ENCODE measurements around the gene MRPL27. TPM values are rescaled to one million over a fixed set of nuclear protein-coding genes. Genes with fewer than 3 reads are reported as not detected.

MRPL27 gene
- total RNA-seq, 4 donors from 2014 or later, result 48.9 to 71.0 (median 61.7) TPM

DNA sequence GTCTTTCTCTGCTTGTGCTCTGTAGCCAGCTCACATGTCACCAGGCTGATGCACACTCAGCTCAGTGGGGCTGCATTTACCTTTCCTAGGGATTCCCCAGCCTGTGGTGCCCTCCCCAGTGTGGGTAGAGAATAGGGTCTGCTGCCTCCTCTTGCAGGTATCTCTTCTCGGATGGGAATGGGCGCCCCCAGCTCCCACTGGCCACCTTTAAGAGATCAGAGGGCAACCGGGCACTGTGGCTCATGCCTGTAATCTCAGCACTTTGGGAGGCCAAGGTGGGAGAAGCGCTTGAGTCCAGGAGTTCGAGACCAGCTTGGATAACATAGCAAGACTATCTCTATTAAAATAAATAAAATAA lies 23.8 kb downstream of the MRPL27 start:
- no peak for DNase-seq (ENCODE audit: low spot score)
- TF ChIP-seq, protein P1, sequence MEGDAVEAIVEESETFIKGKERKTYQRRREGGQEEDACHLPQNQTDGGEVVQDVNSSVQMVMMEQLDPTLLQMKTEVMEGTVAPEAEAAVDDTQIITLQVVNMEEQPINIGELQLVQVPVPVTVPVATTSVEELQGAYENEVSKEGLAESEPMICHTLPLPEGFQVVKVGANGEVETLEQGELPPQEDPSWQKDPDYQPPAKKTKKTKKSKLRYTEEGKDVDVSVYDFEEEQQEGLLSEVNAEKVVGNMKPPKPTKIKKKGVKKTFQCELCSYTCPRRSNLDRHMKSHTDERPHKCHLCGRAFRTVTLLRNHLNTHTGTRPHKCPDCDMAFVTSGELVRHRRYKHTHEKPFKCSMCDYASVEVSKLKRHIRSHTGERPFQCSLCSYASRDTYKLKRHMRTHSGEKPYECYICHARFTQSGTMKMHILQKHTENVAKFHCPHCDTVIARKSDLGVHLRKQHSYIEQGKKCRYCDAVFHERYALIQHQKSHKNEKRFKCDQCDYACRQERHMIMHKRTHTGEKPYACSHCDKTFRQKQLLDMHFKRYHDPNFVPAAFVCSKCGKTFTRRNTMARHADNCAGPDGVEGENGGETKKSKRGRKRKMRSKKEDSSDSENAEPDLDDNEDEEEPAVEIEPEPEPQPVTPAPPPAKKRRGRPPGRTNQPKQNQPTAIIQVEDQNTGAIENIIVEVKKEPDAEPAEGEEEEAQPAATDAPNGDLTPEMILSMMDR (IDR thresholded peaks at IDR 0.05), result no peak
- no peak for ATAC-seq (ENCODE audit: low FRiP score)

DNA sequence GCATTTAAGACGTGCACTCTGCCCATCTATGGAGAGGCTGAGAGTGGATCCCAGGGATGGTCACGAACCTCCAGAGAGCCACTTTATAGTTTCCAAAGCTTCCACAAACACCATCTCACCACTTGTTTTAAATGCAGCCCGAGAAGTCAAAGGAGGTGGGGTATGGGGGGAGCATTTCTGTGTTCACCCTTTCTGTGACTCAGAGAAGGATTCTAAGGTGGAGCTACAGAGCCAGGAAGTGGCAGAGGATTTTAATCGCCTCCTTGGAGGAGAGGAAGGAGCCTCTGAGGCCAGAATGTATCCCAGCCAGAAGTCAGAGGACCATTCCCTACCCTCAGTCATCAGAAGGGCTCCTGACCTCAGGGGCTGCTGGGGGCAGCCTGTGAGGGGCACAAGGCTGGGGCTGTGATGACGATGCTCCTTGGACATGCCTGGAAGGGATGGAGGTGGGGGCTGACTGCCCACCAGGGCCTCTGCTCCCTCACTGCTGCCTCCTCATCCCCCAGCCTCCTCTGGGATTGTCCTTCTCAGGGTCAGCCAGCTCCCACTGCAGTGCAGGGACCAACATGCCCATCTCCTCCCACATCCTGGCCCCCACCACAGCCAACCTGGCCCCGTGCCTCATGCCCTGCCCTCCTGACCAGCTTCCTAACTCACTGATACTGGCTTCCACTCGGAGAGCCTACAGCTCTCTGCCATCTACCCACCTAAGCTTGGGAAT lies 24.3 kb downstream of the MRPL27 start:
- DNase-seq (ENCODE audit: low spot score), result no peak

DNA sequence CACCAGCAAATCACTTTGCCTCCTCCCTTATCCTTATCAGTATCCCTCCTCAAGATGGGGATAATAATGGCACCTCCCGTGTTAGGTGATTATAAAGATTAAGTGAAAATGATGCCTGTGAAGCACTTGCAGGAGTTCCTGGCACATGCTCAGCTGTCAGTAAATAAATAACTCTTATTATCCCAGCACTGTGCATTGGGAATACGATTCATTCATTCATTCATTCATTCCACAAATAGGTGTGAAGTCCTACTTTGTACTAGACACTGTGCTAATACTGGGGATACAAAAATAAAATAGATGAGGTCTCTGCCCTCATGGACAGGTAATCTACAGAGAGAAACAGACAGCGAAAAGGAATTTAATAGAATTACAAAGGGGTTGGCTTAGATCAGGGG lies 25.1 kb downstream of the MRPL27 start:
- TF ChIP-seq, protein P1 (IDR thresholded peaks at IDR 0.05), result no peak
- ATAC-seq (ENCODE audit: low FRiP score) (no peak), DNase-seq (ENCODE audit: low spot score) (no peak)

More for the DNA sequence above, 24.3 kb downstream of the MRPL27 start:
- ATAC-seq (ENCODE audit: low FRiP score), result no peak
- TF ChIP-seq, protein P1 (IDR thresholded peaks at IDR 0.05), result no peak

DNA sequence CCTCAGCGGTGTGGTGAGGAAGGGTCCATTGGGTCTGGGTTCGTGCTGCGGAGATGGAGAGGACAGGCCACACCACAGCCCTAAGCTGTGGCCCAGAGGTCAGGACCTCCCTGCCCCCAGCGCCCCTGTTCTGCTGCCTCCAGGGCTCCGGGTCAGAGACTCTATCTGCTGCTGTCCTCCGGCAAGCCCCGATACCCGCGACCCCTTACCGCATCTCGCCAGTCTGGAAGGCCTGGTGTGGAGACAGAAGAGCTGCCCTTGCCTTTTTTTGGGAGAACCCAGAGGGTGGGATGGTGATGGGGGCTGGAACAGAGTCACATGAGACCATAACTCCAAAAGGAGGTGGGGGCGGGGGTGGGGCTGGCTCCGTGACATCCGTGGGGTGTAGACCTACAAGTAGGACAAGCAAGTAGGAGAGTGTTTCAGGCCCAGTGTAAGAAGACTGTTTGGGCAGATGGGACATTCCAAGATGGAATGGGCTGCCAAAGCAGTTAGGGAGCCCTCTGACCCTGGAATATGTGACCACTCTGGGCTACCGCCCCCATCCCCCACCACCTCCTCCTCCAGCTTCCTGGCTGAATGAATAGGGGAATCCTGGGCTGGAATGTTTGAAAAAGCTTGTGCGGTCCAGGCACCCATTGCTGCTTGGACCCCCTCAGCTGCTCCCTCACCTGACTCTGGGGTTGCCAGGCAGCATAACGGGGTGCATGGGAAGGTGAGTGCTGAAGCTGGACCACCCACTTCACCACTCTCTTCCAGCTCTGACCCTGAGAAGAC lies 25.7 kb downstream of the MRPL27 start:
- DNase-seq (ENCODE audit: low spot score) (no peak), ATAC-seq (ENCODE audit: low FRiP score) (peak; percentile 1)
- TF ChIP-seq, protein P1 (IDR thresholded peaks at IDR 0.05), result no peak

DNA sequence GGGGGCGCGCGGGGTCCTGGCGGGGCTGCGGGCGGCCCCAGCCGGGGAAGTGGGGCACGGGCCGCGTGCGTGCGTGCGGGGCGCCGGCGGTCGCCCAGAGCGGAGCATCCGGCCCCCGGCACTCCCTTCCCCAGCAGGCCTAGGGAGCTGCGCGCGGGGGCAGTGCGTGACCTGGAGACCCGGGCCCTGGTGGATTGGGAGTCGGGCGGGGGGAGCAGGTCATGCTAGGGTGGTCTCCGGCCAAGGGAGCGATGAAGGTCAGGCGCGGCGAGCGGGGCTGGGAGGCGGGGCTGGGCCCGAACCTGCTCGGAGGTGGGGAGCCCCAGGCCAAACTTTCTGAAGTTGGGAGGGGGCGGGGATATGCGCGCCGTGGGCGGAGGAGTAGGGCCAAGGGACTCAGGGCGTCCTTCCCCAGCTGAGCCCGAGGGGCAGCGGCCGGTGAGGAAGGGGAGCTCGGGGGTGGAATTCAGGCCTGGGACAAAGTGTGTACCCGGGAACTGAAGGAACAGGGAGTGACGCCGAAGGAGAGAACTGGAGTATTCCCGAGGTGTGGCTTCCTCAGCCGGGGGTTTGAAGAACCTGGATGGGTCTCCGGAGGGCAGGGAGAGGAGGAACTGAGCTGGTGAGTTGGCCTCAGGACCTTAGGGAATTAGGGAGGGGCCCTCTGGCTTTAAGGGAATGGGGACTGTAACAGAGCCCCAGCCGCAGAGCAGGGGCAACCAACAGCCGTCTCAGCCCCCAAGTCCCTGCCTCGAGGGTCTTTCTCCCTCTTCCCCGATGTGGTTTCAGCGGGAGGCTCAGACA lies 26.5 kb downstream of the MRPL27 start:
- DNase-seq (ENCODE audit: low spot score), result no peak
- peak; percentile 53 for ATAC-seq (ENCODE audit: low FRiP score)
- TF ChIP-seq, protein P1 (IDR thresholded peaks at IDR 0.05), result no peak

DNA sequence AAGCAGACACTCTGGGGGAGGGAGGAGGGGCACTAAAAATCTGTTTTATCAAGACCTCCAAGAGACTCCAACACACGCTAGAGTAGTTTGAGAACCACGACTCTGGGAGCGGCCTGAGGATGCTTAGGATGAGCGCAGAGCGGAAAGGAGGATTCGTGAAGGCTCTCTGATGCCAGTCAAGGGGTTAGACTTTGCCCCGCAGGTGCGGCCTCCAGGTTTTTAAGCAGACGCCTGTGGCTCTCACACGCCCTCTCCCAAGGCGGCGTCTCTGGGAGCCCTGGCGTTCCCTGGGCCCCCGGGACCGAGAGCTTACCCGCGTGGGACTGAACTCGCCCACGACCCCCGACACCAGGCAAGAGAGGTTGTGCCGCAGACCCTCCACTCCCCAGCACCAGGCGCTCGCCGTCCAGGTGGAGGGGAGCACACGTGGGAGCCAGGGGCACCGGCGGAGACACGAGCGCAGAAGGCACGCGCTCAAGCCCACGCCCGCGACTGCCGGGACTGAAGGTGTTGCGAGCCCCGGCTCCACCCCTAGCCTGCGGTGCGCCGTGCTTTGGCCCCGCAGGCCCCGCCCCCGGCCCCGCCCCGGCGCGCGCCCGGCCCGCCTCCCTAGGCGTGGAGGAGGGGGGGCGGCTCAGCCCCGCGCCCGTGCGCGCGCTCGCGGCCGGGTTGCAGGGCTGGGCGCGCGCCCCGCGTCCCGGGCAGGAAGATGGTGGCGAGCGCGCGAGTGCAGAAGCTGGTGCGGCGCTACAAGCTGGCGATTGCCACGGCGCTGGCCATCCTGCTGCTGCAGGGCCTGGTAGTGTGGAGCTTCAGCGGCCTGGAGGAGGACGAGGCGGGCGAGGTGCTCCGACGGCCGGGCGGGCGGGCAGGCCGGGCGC lies 27.3 kb downstream of the MRPL27 start, which contains the start of gene XYLT2:
Gene XYLT2 (plus strand): TSS at position 695 of the 881 bp plus-strand sequence. CDS start 15 bp downstream, at position 710.
- ATAC-seq (ENCODE audit: low FRiP score) (peak; percentile 91), DNase-seq (ENCODE audit: low spot score) (peak; percentile 38)
- TF ChIP-seq, protein P1 (IDR thresholded peaks at IDR 0.05), result no peak
